HG03025 (cell line): Measurements from ENCODE around the gene POM121C.
"Not testable (repeated sequence)": the region's sequence is repeated elsewhere in the genome, so short reads cannot be mapped to it uniquely, and the experiment has no call there.

ENCODE experiments used
- ATAC-seq: cut with Tn5 transposase; IDR thresholded peaks from one replicate; pipeline ENCODE4 v1.9.1; 2021; ENCODE audit warnings: mild to moderate bottlenecking, moderate library complexity; ENCODE audit not compliant: unreplicated experiment, low FRiP score

The POM121C gene

GRCh38 chr7:75439000-75439399 lies 47.1 kb downstream of the POM121C start:
- ATAC-seq, result not testable (repeated sequence)

GRCh38 chr7:75423481-75423880 lies 62.6 kb downstream of the POM121C start:
- not testable (repeated sequence) for ATAC-seq

- ATAC-seq, result not testable (repeated sequence)
These were observed 64.0 kb downstream of the POM121C start for GRCh38 chr7:75421798-75422710.

GRCh38 chr7:75420152-75420551 lies 65.9 kb downstream of the POM121C start:
- not testable (repeated sequence) for ATAC-seq

GRCh38 chr7:75419693-75420092 lies 66.4 kb downstream of the POM121C start:
- ATAC-seq, result not testable (repeated sequence)

- ATAC-seq, result not testable (repeated sequence)
These were observed 66.9 kb downstream of the POM121C start for GRCh38 chr7:75419210-75419609.

GRCh38 chr7:75418292-75418858 lies 67.7 kb downstream of the POM121C start:
- ATAC-seq, result not testable (repeated sequence)

GRCh38 chr7:75416787-75417186 lies 69.3 kb downstream of the POM121C start:
- ATAC-seq, result not testable (repeated sequence)

GRCh38 chr7:75415829-75416373 lies 70.2 kb downstream of the POM121C start:
- not testable (repeated sequence) for ATAC-seq

- ATAC-seq, result not testable (repeated sequence)
These were observed 70.7 kb downstream of the POM121C start for GRCh38 chr7:75415428-75415817.

GRCh38 chr7:75414708-75415427 lies 71.2 kb downstream of the POM121C start:
- not testable (repeated sequence) for ATAC-seq

GRCh38 chr7:75414204-75414603 lies 71.9 kb downstream of the POM121C start:
- ATAC-seq, result not testable (repeated sequence)

GRCh38 chr7:75410823-75411173 lies 75.3 kb downstream of the POM121C start:
- not testable (repeated sequence) for ATAC-seq

GRCh38 chr7:75409880-75410822 lies 75.9 kb downstream of the POM121C start:
- peak; percentile 88 for ATAC-seq

- ATAC-seq, result not testable (repeated sequence)
These were observed 81.4 kb downstream of the POM121C start for GRCh38 chr7:75404663-75405062.

- not testable (repeated sequence) for ATAC-seq
These were observed 82.3 kb downstream of the POM121C start for GRCh38 chr7:75403455-75404443.

GRCh38 chr7:75400575-75400974 lies 85.5 kb downstream of the POM121C start:
- ATAC-seq, result not testable (repeated sequence)
